Lower leg skin (tissue), 3 donors: ENCODE results near the gene PSMG4.

Experiments used
- CTCF ChIP-seq, 3 donors: fragments of 450-650 bp; IDR thresholded peaks; one replicate each; pipeline ENCODE4 v1.5.1; 2016; ENCODE audit warnings: antibody characterized with exemption in 3 of 3, mild to moderate bottlenecking in 3 of 3, moderate library complexity in 2 of 3
- POLR2A ChIP-seq, 2 donors: fragments of 450-650 bp; IDR thresholded peaks; one replicate each; pipeline ENCODE4 v1.6.1; 2016 to 2017; ENCODE audit warnings: antibody characterized with exemption in 2 of 2, mild to moderate bottlenecking in 1 of 2, moderate library complexity in 1 of 2

GRCh38 chr6:3268680-3269079, 9.9 kb downstream of the PSMG4 start:
- TF ChIP-seq CTCF (IDR thresholded peaks at IDR 0.05), result no peak
- TF ChIP-seq POLR2A (IDR thresholded peaks at IDR 0.05), result no peak
